ENCODE results near the gene UVRAG.

- TF ChIP-seq, protein P1, sequence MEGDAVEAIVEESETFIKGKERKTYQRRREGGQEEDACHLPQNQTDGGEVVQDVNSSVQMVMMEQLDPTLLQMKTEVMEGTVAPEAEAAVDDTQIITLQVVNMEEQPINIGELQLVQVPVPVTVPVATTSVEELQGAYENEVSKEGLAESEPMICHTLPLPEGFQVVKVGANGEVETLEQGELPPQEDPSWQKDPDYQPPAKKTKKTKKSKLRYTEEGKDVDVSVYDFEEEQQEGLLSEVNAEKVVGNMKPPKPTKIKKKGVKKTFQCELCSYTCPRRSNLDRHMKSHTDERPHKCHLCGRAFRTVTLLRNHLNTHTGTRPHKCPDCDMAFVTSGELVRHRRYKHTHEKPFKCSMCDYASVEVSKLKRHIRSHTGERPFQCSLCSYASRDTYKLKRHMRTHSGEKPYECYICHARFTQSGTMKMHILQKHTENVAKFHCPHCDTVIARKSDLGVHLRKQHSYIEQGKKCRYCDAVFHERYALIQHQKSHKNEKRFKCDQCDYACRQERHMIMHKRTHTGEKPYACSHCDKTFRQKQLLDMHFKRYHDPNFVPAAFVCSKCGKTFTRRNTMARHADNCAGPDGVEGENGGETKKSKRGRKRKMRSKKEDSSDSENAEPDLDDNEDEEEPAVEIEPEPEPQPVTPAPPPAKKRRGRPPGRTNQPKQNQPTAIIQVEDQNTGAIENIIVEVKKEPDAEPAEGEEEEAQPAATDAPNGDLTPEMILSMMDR (IDR thresholded peaks at IDR 0.05) = no peak
- TF ChIP-seq POLR2AphosphoS5 (IDR thresholded peaks at IDR 0.05; ENCODE audit: insufficient read depth in 1 of 2, low read depth in 1 of 2) = no peak
Observed at GRCh38 chr11:76156971-76157427, 342.0 kb downstream of the UVRAG start.
